HG03108 (cell line): ENCODE results near the gene UTS2B.
A peak's percentile ranks its signal among the peaks of the same experiment; 100 is the strongest.

ENCODE experiments used
- ATAC-seq: cut with Tn5 transposase; IDR thresholded peaks from one replicate; pipeline ENCODE4 v1.9.1; 2021; ENCODE audit warnings: moderate library complexity; ENCODE audit not compliant: unreplicated experiment

The UTS2B gene

GRCh38 chr3:191246034-191246433 lies 84.3 kb downstream of the UTS2B start:
- peak; percentile 64 for ATAC-seq

GRCh38 chr3:191244242-191244867 lies 86.0 kb downstream of the UTS2B start:
- peak; percentile 34 for ATAC-seq

GRCh38 chr3:191240486-191240885 lies 89.8 kb downstream of the UTS2B start:
- no peak for ATAC-seq

DNA sequence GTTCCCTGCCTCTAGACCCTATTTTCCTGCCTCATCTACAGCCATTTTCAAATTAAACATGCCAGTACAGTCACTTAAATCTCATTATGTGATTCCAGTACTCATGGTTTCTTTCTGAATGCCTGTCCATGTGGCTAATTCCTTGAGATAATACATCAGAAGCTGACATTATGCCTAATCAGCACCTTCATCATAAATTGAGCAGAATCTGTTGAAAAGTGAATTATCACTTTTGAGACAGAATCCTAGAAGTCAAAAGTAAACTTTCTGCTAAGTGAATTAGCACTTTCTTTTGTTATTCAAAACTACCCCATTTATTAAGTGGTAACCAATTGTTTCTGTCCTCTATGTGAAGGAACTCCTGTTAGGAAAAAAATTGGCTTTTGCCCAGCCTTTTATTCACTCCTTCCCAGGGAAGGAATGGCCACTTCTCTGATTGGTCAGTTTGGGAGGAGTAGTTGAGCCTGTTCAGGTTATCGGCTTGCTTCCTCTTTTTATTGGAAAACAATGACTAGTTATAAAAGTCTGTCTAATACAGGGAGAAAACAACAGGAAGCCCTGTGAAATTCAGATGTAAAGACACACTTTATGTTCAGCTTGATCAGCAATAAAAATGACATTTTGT lies 90.8 kb downstream of the UTS2B start:
- no peak for ATAC-seq

- ATAC-seq = no peak
Observed at GRCh38 chr3:191238321-191238817, 92.0 kb downstream of the UTS2B start.

DNA sequence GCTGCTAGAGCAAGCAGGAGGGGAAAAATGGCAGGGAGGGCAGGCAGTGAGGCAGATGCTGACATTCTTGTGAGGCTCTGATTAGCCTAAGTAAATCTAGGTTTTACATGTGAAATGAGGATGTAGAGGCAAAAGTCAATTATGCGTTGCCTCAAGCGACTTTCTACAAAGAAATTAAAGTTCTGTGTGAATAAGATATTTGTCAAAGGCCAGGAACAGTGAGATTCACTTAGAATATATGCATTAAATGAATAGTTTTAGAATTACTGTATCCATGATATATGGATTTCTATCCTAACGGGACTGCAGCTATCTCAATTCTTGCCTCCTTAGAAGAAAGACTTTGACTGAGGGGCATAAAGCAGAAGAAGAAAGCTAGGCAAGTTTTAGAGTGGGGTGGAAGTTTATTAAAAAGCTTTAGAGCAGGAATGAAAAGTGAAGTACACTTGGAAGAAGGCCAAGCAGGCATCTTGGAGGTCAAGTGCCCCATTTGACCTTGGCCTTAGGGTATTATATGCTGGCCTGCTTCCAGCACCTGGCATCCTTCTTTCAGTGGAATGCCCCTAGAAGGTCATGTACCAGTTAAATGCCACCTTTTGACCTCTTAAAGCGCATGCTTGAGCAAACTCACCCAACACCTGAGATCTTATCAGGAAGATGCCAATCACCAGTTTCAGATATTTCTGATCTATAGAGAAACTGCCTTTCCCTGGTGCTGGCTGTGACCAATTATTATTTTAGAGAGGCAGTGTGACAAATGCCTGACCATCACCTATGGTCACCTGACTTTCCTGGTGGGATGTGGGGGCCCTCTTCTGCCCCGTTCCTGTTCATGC lies 93.1 kb downstream of the UTS2B start:
- no peak for ATAC-seq

DNA sequence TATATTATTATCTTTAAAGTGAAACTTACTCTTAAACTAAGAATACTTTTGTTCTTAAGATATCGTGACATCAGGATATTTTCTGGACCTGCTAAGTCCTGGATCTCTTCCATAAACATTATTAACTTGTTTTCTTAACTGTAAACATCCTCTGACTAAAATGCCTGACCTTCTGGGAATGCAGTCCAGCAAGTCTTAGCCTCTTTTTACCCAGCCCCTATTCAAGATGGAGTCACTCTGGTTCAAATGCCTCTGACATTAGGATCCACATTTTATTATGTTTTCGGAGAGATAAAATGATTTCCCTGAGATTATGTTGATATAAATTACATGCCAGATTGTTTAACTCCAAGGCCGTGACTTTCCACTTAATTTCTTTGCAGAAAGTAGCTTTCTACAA lies 93.7 kb downstream of the UTS2B start:
- no peak for ATAC-seq

DNA sequence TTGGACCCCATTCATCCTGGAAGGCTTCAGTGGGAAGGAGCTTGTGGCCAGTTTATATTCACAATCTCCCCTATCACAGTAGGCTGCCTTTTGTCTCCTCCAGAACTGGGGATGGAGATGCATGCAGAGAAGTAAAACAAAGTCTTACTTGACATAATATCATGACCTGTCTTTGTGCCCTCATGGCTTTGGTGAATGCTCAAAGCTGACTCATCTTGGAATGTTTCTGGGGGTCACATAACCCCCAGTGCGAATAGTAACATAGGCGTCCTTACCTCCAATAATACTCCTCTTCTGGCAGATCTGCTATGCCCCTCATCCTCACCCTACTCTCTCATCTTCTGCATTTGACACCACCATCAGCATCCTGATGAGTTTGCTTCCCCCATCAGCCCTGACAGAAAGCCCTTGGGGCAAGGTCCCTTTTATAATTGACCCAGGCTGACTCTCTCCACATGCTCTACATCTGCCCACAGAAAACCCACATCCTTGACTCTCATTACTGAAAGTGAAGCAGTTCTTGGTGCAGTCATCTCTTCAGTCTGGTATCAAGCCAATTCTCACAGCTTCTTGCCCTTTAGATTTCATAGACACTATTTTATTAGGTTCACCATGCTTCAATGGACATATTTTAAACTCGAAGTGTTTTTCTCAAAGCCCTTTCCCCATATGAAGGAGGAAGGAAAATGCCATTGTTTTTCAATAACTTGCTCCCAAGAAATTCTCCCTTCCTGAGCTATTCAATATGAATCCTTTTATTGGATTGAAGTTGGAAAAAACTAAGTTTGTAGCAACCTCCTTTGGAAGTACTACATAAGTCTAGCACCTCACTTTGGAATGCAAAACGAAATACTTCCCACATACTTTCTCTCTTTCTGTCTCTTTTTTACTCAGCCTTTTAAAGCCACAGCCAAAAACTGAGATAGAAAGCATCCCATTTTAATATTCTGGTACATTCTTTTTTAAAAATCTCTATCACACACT lies 94.7 kb downstream of the UTS2B start:
- ATAC-seq = peak; percentile 99

DNA sequence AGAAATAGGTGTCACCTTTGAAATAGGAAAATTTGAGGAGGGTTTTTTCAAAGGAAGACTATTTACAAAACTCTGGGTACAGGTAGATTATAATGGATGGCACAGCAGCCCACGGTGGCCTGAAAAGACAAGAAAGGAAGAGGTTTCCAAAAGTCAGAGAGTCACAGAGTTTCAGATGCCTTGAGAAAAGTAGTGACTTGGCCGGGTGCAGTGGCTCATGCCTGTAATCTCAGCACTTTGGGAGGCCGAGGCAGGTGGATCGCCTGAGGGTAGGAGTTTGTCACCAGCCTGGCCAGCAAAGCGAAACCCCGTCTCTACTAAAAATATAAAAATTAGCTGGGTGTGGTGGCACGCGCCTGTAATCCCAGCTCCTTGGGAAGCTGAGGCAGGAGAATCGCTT lies 96.1 kb downstream of the UTS2B start:
- no peak for ATAC-seq

GRCh38 chr3:191227541-191227940 lies 102.8 kb downstream of the UTS2B start:
- ATAC-seq = no peak

DNA sequence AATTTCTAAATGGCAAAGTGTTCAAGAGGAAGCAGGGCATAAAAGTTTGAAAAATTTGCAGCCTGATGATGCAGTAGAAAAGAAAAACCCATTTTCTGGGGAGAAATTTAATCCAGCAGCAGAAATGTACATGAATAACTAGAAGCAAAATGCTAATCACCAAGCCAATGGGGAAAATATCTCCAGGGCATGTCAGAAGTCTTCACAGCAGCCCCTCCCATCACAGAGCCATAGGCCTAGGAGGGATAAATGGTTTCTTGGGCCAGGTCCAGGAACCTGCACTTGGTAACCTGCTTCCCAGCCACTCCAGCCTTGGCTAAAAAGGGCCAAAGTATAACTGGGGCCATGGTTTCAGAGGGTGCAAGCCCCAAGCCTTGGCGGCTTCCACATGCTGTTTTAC lies 108.7 kb downstream of the UTS2B start:
- no peak for ATAC-seq

DNA sequence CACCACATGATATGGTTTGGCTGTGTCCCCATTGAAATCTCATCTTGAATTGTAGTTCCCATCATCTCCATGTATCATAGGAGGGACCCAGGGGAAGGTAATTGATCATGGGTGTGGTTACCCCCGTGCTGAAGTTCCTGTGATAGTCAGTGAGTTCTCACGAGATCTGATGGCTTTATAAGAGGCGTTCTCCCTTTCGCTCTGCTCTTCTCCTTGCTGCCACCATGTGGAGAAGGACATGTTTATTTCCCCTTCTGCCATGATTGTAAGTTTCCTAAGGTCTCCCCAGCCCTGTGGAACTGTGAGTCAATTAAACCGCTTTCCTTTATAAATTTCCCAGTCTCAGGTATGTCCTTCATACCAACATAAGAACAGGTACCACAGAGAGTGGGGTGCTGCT lies 109.4 kb downstream of the UTS2B start:
- no peak for ATAC-seq

GRCh38 chr3:191217301-191217700 lies 113.0 kb downstream of the UTS2B start:
- no peak for ATAC-seq
